Measurements from ENCODE around the gene NTRK3.

NTRK3 gene

GRCh38 chr15:88256279-88257230, at the start of gene NTRK3:
TSS of gene NTRK3 (minus strand) at chr15:88256739. CDS start at chr15:88256153, 586 bp downstream.
- DNase-seq = no peak

DNA sequence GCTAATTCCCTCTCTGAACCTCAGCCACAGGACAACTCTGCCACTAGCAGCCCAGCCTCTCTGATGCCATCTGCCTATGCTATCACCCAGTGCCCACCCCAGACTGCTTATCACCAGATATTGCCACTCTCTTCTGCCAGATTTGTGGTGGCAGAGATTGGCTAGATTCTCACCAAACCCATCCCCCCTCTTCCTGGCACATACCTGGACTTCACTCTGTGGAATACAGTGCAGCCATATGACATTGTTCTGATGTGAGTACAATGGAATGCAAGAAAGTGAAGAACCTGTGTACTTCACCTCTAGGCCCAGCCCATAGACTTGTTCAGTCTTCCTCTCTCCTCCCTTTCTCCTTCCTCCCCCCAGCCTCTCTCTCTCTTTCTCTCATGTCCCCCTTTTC, 46.9 kb upstream of the NTRK3 start:
- DNase-seq = no peak

- no peak for DNase-seq
These were observed 45.8 kb upstream of the NTRK3 start for GRCh38 chr15:88302373-88302772.

- no peak for DNase-seq
These were observed 44.8 kb upstream of the NTRK3 start for GRCh38 chr15:88301311-88301710.

GRCh38 chr15:88300861-88301260, 44.3 kb upstream of the NTRK3 start:
- DNase-seq = no peak

DNA sequence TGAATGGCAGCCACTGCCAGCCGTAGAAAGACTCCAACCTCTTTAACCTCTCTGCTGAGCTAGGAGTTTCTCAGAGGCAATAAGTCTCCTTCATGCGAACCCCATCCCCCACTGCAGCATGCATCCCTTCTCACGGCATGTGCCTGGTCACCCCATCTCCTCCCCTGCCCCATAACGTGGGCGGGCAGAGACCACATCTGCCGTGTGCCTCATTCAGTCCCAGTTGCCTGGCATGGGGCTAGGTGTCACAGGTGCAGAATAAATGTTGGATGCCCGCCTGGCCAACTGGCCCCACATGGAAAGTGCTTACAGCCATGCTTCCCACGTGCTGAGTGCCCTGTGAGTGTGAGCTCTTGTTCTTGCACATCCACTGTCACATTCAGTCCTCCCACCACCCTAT, 43.5 kb upstream of the NTRK3 start:
- DNase-seq = no peak

DNA sequence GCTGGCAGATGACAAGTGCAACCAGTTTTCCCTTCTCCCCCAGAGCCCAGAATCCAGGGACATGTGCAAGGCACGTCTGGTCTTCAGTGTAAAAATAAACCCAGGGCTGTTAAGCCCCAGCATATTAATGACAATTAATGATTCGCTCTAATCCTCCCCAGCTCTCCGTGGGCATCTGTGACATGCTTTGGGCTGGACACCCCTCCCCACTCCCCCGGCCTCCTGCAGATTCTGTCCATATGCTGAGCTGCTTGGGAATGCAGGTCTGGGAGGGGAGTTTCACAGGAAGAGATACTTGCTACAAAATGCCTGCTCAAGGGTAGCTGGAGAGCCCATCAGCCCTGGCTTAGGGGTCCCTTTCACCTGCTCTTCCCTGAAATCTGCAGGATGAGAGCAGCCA, 43.0 kb upstream of the NTRK3 start:
- DNase-seq = no peak

GRCh38 chr15:88288661-88289060, 32.1 kb upstream of the NTRK3 start:
- DNase-seq = no peak

GRCh38 chr15:88288206-88288605, 31.7 kb upstream of the NTRK3 start:
- no peak for DNase-seq

- no peak for DNase-seq
These were observed 27.9 kb upstream of the NTRK3 start for GRCh38 chr15:88284318-88284998.

DNA sequence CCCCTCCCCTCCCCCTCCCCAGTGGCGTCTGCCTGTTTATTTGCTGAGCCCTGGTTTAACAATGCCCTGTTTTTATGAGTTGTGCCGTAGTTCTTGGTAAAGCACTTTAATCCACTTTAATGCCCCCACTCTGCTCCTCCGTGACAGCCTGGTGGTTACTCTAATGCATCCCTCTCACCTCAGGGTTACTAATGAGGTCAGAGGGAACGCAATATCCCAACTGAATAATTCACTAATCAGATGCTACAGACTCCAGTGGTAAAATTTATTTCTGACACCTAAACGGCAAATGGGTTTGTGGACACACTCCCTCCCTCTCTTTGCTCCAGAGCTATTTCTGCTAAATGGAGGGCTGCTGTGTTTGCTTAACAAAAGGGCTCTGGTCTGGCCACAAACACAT, 26.1 kb upstream of the NTRK3 start:
- no peak for DNase-seq

- DNase-seq = no peak
These were observed 20.4 kb upstream of the NTRK3 start for GRCh38 chr15:88276821-88277410.

GRCh38 chr15:88275804-88276203, 19.3 kb upstream of the NTRK3 start:
- DNase-seq = no peak

DNA sequence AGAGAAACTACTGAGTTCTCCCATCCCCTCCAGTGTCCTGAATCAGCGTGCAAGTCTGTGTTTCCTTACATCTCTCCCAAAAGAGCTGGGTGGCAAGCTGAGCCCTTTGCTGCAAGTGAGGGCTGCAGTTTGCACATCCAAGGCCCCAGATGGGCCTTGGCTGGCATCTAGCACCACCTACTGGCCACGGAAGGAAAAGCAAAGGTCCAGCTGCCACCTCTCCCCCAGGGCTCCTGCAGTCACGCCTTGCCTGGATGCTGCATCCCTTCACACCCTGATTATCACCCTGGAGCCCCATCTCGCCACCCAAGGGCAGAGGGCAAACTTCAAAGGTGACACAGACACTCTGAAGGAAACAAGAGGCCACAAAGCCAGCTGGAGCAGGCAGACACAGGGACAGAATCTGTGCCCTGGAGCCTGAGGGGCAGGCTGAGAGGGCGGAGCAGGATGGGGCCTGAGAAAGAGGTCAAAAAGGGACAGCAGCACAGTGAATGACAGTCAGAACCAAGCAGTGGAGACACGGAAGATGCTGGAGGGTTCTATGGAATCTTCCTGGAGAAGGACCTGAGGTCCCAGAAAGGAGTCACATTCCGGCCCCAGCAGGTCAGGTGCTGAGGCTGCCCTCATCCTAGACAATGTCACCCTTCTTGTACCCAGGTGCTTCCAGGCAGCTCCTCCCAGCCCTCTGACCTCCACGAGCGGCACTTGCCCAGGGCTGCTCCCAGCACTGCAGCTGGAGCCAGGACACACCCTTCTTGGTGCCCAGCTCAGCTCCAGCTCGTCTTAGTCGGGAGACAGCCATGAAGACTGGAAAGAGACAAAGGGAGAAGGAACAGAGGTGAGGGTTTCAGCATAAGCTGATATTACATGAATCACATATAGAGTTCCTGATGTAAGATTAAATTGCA, 18.3 kb upstream of the NTRK3 start:
- DNase-seq = peak; percentile 11 to 53

GRCh38 chr15:88272421-88272820, 15.9 kb upstream of the NTRK3 start:
- no peak for DNase-seq

GRCh38 chr15:88269356-88270062, 13.0 kb upstream of the NTRK3 start:
- no peak for DNase-seq

- DNase-seq = no peak
These were observed 11.2 kb upstream of the NTRK3 start for GRCh38 chr15:88267720-88268119.

- DNase-seq = no peak
These were observed 9.6 kb upstream of the NTRK3 start for GRCh38 chr15:88266170-88266569.

GRCh38 chr15:88264622-88265021, 8.1 kb upstream of the NTRK3 start:
- DNase-seq = no peak

DNA sequence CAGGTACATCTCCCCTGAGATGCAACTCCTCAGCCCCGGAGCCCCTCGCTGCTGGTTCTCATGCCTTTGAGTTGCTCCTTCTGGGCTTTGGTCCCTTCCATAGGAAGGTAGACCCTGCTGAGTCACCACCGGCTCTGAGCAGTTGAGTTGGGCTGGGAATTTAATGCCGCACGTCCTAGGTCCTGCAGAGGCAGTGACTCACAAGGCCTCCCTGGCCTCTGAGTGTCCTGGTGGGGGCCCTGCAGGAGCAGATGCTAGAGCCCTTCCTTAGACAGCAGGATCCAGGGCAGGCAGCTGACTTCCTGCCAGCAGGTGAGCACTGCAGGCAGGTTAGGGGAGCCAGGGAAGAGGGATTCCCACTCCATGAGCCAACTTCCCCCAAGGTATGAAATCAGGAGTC, 5.5 kb upstream of the NTRK3 start:
- no peak for DNase-seq

DNA sequence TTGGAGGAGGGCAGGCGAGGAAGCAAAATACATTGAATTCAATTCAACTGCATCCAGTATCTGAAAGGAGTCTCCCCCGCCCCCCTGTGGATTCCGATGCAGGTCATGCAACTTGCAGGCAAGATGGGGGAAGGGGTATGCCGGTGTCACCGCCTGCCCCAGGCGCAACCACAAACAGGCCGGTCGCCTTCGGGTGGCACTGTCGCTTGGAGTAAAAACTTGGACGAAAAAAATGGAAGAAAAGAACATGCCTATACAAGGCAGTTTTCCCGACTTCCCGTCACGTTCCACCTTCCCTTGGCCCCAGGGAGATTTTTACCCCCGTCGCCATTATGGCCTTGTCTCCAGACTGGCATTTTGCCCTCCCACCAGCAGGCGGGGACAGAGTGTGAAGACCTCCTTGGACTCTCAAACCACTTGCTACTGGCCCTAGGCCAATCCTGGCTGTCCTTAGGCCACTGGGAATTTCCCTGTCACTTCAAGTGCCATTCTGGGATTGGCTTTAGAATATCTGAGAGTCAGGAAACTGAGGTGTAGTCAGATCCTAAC, 1.6 kb upstream of the NTRK3 start:
- no peak for DNase-seq
